HCT116 (cell line): ENCODE data around the gene BIRC6. TPM values are rescaled to one million over a fixed set of nuclear protein-coding genes. Genes with fewer than 3 reads are reported as not detected.

Experiments
- ATAC-seq: fragments of 200-7000 bp; cut with Tn5 transposase; 2 replicates; pipeline ENCODE4 v1.9.1; 2020; ENCODE audit warnings: mild to moderate bottlenecking, moderate library complexity
- BruUV-seq: library from RNA; stranded (reverse); fragments of 400-500 nt; replicated peaks from 2 replicates; lab custom pipeline; 2021; lab: Mats Ljungman, UMichigan
- CTCF ChIA-PET: fragments of 300-600 bp; sonication (Branson Sonifier 250); formaldehyde crosslinking; loops from one replicate; lab custom pipeline; 2021; ENCODE audit warnings: antibody characterized with exemption; lab: Charles Lee
- POLR2A ChIA-PET: fragments of 300-600, 350-600 bp; sonication (Branson Sonifier 250); formaldehyde crosslinking; loops from one replicate; lab custom pipeline; 2021; ENCODE audit warnings: antibody characterized with exemption; lab: Charles Lee
- RAD21 ChIA-PET, 2 experiments: fragments of 300-600 bp; sonication (Branson Sonifier 250); formaldehyde crosslinking; loops; one replicate each; lab custom pipeline; 2023; ENCODE audit warnings: low total read pairs in 2 of 2; ENCODE audit not compliant: uncharacterized antibody in 2 of 2, unreplicated experiment in 2 of 2, low non-redundant PET in 1 of 2; lab: Charles Lee
- DNase-seq: peaks from one replicate; pipeline ENCODE4 v3.0.0-alpha.2; 2010; ENCODE audit warnings: low read depth, low spot score
- H2AFZ ChIP-seq: fragments of 200-600 bp; shearing (Covaris generic), sonication (generic); 2 replicates; pipeline ENCODE4 v1.6.1; 2017; ENCODE audit warnings: low read depth, mixed run types, mixed read lengths, antibody characterized with exemption, low read length; ENCODE audit not compliant: poor library complexity, severe bottlenecking
- H3K27ac ChIP-seq: 2 replicates; pipeline ENCODE4 v1.5.1; 2012; ENCODE audit warnings: low read depth, low read length
- H3K27me3 ChIP-seq: fragments of 200-600 bp; sonication (generic); 2 replicates; pipeline ENCODE4 v1.6.1; 2016; ENCODE audit warnings: mixed run types, low read length, mixed read lengths; ENCODE audit not compliant: insufficient read depth
- H3K36me3 ChIP-seq, 2 experiments: fragments of 200-500 bp in 1 of 2; fragments of 200-600 bp in 1 of 2; sonication (Bioruptor generic) in 1 of 2; sonication (generic) in 1 of 2; 2 replicates each; pipeline versions ENCODE4 v1.5.1 to v1.6.1; 2014 to 2016; ENCODE audit warnings: low read length in 2 of 2, inconsistent platforms in 1 of 2, mixed read lengths in 1 of 2, mixed run types in 1 of 2; ENCODE audit not compliant: insufficient read depth in 2 of 2, control insufficient read depth in 1 of 2
- H3K4me1 ChIP-seq, 2 experiments: fragments of 200-600 bp in 1 of 2; sonication (generic) in 1 of 2; 2 replicates each; pipeline versions ENCODE4 v1.5.1 to v1.6.1; 2012 to 2017; ENCODE audit warnings: low read length in 2 of 2, inconsistent platforms in 1 of 2, mild to moderate bottlenecking in 1 of 2, mixed read lengths in 1 of 2, mixed run types in 1 of 2, moderate library complexity in 1 of 2; ENCODE audit not compliant: insufficient read depth in 2 of 2, control insufficient read depth in 1 of 2
- H3K4me2 ChIP-seq: fragments of 200-600 bp; sonication (generic); 2 replicates; pipeline ENCODE4 v1.6.1; 2017; ENCODE audit warnings: mixed run types, low read length, mixed read lengths
- H3K4me3 ChIP-seq, 2 experiments: fragments of 200-600 bp in 1 of 2; sonication (generic) in 1 of 2; replicated peaks in 1 of 2; 2 replicates each; pipeline ENCODE4 v1.5.1; 2011 to 2016; ENCODE audit warnings: low read length in 2 of 2, control low read depth in 1 of 2, low read depth in 1 of 2, mild to moderate bottlenecking in 1 of 2, mixed read lengths in 1 of 2, mixed run types in 1 of 2
- H3K79me2 ChIP-seq: fragments of 200-600 bp; sonication (generic); 2 replicates; pipeline ENCODE4 v1.6.1; 2017; ENCODE audit warnings: mild to moderate bottlenecking, mixed run types, low read length, moderate library complexity, mixed read lengths; ENCODE audit not compliant: insufficient read depth
- H3K9ac ChIP-seq: fragments of 200-600 bp; sonication (generic); 2 replicates; pipeline ENCODE4 v1.6.1; 2016; ENCODE audit warnings: low read length, mixed read lengths
- H3K9me2 ChIP-seq: fragments of 200-600 bp; sonication (generic), shearing (Covaris generic); 2 replicates; pipeline ENCODE4 v1.6.1; 2017; ENCODE audit warnings: mixed run types, mild to moderate bottlenecking, moderate library complexity; ENCODE audit not compliant: insufficient read depth
- H3K9me3 ChIP-seq, 2 experiments: fragments of 200-500 bp in 1 of 2; fragments of 200-600 bp in 1 of 2; sonication (Bioruptor generic) in 1 of 2; sonication (generic) in 1 of 2; 2 replicates each; pipeline ENCODE4 v1.6.1; 2014 to 2017; ENCODE audit warnings: low read length in 2 of 2, mixed read lengths in 2 of 2, inconsistent platforms in 1 of 2, low read depth in 1 of 2, mild to moderate bottlenecking in 1 of 2, mixed run types in 1 of 2, moderate library complexity in 1 of 2; ENCODE audit not compliant: control insufficient read depth in 1 of 2, insufficient read depth in 1 of 2
- H4K20me1 ChIP-seq: fragments of 200-600 bp; sonication (generic), shearing (Covaris generic); 2 replicates; pipeline ENCODE4 v1.6.1; 2017; ENCODE audit warnings: mixed run types, mild to moderate bottlenecking, moderate library complexity; ENCODE audit not compliant: insufficient read depth
- EGR1 ChIP-seq: IDR thresholded peaks from 2 replicates; pipeline ENCODE4 v1.6.1; 2012; ENCODE audit warnings: low read depth
- EZH2 ChIP-seq: fragments of 200-600 bp; sonication (generic); IDR thresholded peaks from 2 replicates; pipeline ENCODE4 v1.6.1; 2017; ENCODE audit warnings: antibody characterized with exemption, mixed run types
- EZH2phosphoT487 ChIP-seq: fragments of 200-600 bp; IDR thresholded peaks from 2 replicates; pipeline ENCODE4 v1.6.1; 2018; ENCODE audit warnings: antibody characterized with exemption, borderline replicate concordance
- FOSL1 ChIP-seq: IDR thresholded peaks from 2 replicates; pipeline ENCODE4 v1.6.1; 2012; ENCODE audit warnings: low read depth
- JUND ChIP-seq: IDR thresholded peaks from 2 replicates; pipeline ENCODE4 v1.6.1; 2012
- POLR2AphosphoS5 ChIP-seq: IDR thresholded peaks from 2 replicates; pipeline ENCODE4 v1.6.1; 2011; ENCODE audit warnings: mild to moderate bottlenecking, low read depth, low read length, moderate library complexity
- RAD21 ChIP-seq: IDR thresholded peaks from 2 replicates; pipeline ENCODE4 v1.6.1; 2012; ENCODE audit warnings: low read depth, mild to moderate bottlenecking
- SRF ChIP-seq: IDR thresholded peaks from 2 replicates; pipeline ENCODE4 v1.6.1; 2012; ENCODE audit warnings: low read depth
- TCF7L2 ChIP-seq: IDR thresholded peaks from 2 replicates; pipeline ENCODE4 v1.7.0; 2011; ENCODE audit warnings: borderline replicate concordance, inconsistent platforms; ENCODE audit not compliant: insufficient read depth, insufficient read length; ENCODE audit errors: extremely low read depth
- YY1 ChIP-seq: IDR thresholded peaks from 2 replicates; pipeline ENCODE4 v1.6.1; 2011; ENCODE audit warnings: low read length, low read depth, moderate library complexity, mild to moderate bottlenecking; ENCODE audit not compliant: insufficient replicate concordance; ENCODE audit errors: extremely low read depth
- ZNF274 ChIP-seq: fragments of 200-500 bp; sonication (Bioruptor generic); IDR thresholded peaks from 2 replicates; pipeline ENCODE4 v1.6.1; 2014; ENCODE audit warnings: mild to moderate bottlenecking, low read depth, low read length, inconsistent platforms
- intact Hi-C: fragments of 100-400 bp; cut with micrococcal nuclease; formaldehyde crosslinking; loops from 2 replicates; pipeline ENCODE4 v1.10.0; 2022
- total RNA-seq: library from RNA; stranded (reverse); gene quantifications from one replicate; pipeline ENCODE4 v1.2.1, GENCODE V29; 2021; ENCODE audit not compliant: unreplicated experiment
- TF ChIP-seq, protein P1 (sequence below), 3 experiments: fragments of 200-600 bp in 1 of 3; sonication (generic) in 1 of 3; IDR thresholded peaks in 2 of 3; conservative IDR thresholded peaks in 1 of 3; 2 replicates each; pipeline ENCODE4 v1.5.1; 2012 to 2017; ENCODE audit warnings: low read depth in 2 of 3, low read length in 2 of 3, antibody characterized with exemption in 1 of 3, borderline replicate concordance in 1 of 3, control low read depth in 1 of 3, mild to moderate bottlenecking in 1 of 3, mixed read lengths in 1 of 3, mixed run types in 1 of 3, moderate library complexity in 1 of 3; ENCODE audit not compliant: insufficient read depth in 1 of 3
- TF ChIP-seq, protein P2 (sequence below): IDR thresholded peaks from 2 replicates; pipeline ENCODE4 v1.6.1; 2011; ENCODE audit warnings: mild to moderate bottlenecking, low read length, moderate library complexity; ENCODE audit not compliant: insufficient replicate concordance; ENCODE audit errors: extremely low read depth

BIRC6 gene
- total RNA-seq, 1 experiment from 2014 or later: 60.7 TPM

DNA sequence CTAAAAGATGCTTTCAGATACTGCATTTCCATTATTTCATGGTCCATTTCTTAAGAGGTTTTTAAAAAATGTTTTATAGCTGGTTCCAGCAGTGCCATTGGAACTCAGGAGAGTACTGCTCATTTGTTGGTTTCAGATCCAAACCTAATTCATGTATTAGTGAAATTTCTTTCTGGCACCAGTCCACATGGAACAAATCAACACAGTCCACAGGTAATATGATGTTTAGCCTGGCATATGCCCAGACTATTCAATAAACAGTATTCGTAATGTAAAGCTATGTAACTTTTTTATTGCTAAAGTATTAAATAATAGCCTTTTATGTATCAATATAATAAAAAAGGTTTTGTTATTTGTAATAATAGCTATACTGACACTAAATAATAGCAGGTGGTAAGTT, 134.5 kb downstream of the BIRC6 start:
- H3K4me2 ChIP-seq: no peak overlapping the region
- intact Hi-C loops: no loop called here
- no peak overlapping the region for H3K9ac ChIP-seq
- no peak overlapping the region for H3K4me3 ChIP-seq
- no peak for ATAC-seq
- no peaks in the 10 kb centered on the region for H3K27me3 ChIP-seq
- H3K27ac ChIP-seq: no peak overlapping the region
- no TSS peak for BruUV-seq
- DNase-seq: no peak
- no peaks in the 10 kb centered on the region for H3K9me3 ChIP-seq
- H2AFZ ChIP-seq: no peak overlapping the region
- no peaks in the 10 kb centered on the region for H3K9me2 ChIP-seq
- POLR2A ChIA-PET: no interaction called here
- TF ChIP-seq TCF7L2 (no peak), RAD21 (no peak), JUND (no peak), POLR2AphosphoS5 (no peak), YY1 (no peak), EZH2phosphoT487 (no peak), EGR1 (no peak), EZH2 (no peak), FOSL1 (no peak), SRF (no peak), ZNF274 (no peak)
- TF ChIP-seq, protein P1, sequence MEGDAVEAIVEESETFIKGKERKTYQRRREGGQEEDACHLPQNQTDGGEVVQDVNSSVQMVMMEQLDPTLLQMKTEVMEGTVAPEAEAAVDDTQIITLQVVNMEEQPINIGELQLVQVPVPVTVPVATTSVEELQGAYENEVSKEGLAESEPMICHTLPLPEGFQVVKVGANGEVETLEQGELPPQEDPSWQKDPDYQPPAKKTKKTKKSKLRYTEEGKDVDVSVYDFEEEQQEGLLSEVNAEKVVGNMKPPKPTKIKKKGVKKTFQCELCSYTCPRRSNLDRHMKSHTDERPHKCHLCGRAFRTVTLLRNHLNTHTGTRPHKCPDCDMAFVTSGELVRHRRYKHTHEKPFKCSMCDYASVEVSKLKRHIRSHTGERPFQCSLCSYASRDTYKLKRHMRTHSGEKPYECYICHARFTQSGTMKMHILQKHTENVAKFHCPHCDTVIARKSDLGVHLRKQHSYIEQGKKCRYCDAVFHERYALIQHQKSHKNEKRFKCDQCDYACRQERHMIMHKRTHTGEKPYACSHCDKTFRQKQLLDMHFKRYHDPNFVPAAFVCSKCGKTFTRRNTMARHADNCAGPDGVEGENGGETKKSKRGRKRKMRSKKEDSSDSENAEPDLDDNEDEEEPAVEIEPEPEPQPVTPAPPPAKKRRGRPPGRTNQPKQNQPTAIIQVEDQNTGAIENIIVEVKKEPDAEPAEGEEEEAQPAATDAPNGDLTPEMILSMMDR (IDR thresholded peaks at IDR 0.05 in 2 of 3, conservative IDR thresholded peaks at IDR 0.05 in 1 of 3; ENCODE audit: borderline replicate concordance in 1 of 3, insufficient read depth in 1 of 3, low read depth in 2 of 3, low read length in 2 of 3): no peak
- TF ChIP-seq, protein P2, sequence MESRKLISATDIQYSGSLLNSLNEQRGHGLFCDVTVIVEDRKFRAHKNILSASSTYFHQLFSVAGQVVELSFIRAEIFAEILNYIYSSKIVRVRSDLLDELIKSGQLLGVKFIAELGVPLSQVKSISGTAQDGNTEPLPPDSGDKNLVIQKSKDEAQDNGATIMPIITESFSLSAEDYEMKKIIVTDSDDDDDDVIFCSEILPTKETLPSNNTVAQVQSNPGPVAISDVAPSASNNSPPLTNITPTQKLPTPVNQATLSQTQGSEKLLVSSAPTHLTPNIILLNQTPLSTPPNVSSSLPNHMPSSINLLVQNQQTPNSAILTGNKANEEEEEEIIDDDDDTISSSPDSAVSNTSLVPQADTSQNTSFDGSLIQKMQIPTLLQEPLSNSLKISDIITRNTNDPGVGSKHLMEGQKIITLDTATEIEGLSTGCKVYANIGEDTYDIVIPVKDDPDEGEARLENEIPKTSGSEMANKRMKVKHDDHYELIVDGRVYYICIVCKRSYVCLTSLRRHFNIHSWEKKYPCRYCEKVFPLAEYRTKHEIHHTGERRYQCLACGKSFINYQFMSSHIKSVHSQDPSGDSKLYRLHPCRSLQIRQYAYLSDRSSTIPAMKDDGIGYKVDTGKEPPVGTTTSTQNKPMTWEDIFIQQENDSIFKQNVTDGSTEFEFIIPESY: no peak
- TF ChIP-seq, all 23 proteins: peak for 0
- H3K36me3 ChIP-seq: peaks cover 13 to 17% of the 10 kb centered on the region in 2 experiments
- no peaks in the 10 kb centered on the region for H3K4me1 ChIP-seq
- no peaks in the 10 kb centered on the region for H3K79me2 ChIP-seq
- no peaks in the 10 kb centered on the region for H4K20me1 ChIP-seq
- ChIA-PET RAD21 (no interaction called here), CTCF (no interaction called here)
